Stimulated activated CD8-positive, alpha-beta memory T cell treated with anti-CD3 and anti-CD28 coated beads, Interleukin-2, amount 100 ng/mL, for 48 hours (primary cell): ENCODE results near the gene CC2D1B.

Experiments
- DNase-seq, 2 donors: peaks; one replicate each; pipeline ENCODE4 v3.0.0-alpha.2; 2020; ENCODE audit warnings: low read depth in 2 of 2

Gene CC2D1B

DNA sequence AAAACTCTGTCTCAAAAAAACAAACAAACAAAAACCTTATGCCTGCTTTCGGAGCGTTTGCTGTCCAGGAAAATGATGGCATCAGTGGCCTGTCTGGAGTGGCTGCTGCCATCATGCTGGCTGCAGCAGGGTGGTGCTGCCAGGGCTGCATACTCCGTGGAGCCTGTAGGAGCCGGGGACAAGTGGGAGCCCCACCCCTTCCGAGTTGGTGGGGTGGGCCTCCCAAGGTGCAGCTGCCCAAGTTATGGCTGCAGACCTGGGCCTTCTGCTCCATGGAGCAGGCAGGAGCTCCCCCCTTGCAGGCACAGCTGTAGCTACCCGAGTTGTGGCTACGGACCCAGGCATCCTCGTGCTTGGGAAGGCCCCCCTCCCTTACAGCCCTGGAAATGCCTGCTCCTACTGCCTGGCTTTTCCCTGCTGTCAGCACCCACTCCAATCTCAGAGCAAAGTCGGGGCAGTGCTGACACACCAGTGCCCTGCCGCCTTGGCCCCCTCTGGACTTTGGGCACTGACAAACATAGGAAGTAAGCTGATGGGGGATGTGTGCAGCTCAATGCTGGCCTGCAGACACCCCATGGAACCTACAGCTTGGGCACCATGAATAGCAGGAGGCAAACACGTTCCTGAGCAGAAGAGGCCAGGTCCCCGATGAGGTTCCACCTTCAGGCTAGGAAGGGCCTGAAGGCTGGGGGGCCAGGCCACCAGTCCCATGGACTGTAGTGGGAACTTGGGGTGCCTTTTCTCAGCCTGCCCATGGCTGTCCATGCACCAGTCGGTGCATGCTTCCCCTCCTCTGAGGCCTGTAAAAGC lies 60.4 kb downstream of the CC2D1B start:
- no peak for DNase-seq
